Natural killer cell (primary cell): Measurements from ENCODE around the gene QDPR. TPM values are rescaled to one million over a fixed set of nuclear protein-coding genes. Genes with fewer than 3 reads are reported as not detected.

Experiments used
- ATAC-seq, 3 donors: fragments of 150-1000 bp in 2 of 3; fragments of 200-7000 bp in 1 of 3; cut with Tn5 transposase; 1 replicate in 1 of 3; 2 replicates in 2 of 3; pipeline ENCODE4 v1.10.0; 2021; ENCODE audit warnings: mild to moderate bottlenecking in 2 of 3, moderate library complexity in 2 of 3
- DNase-seq, 2 donors: peaks; one replicate each; pipeline versions ENCODE4 v3.0.0 to v3.0.0-alpha.2; 2013 to 2021; ENCODE audit warnings: mixed read lengths in 1 of 2
- H3K27ac ChIP-seq: one replicate; pipeline ENCODE4 v1.5.1; 2013; ENCODE audit warnings: mild to moderate bottlenecking, low read length
- H3K27me3 ChIP-seq: one replicate; pipeline ENCODE4 v1.6.1; 2013; ENCODE audit warnings: low read length; ENCODE audit not compliant: control insufficient read depth, insufficient read depth
- H3K36me3 ChIP-seq: one replicate; pipeline ENCODE4 v1.6.1; 2013; ENCODE audit warnings: low read length; ENCODE audit not compliant: control insufficient read depth, insufficient read depth
- H3K4me1 ChIP-seq: one replicate; pipeline ENCODE4 v1.6.1; 2013; ENCODE audit warnings: low read length; ENCODE audit not compliant: control insufficient read depth, insufficient read depth
- H3K4me3 ChIP-seq: one replicate; pipeline ENCODE4 v1.5.1; 2013; ENCODE audit warnings: low read length
- H3K9me3 ChIP-seq: one replicate; pipeline ENCODE4 v1.6.1; 2013; ENCODE audit warnings: low read length; ENCODE audit not compliant: control insufficient read depth, insufficient read depth
- H3K27ac Mint-ChIP-seq, 2 donors: one replicate each; pipeline ENCODE4 v1.8.0; 2022; ENCODE audit warnings: mild to moderate bottlenecking in 2 of 2, mixed read lengths in 2 of 2, moderate library complexity in 1 of 2
- H3K27me3 Mint-ChIP-seq, 2 donors: one replicate each; pipeline ENCODE4 v1.8.0; 2022; ENCODE audit warnings: low read depth in 2 of 2, mixed read lengths in 2 of 2
- H3K36me3 Mint-ChIP-seq: one replicate; pipeline ENCODE4 v1.8.0; 2022; ENCODE audit warnings: mixed read lengths
- H3K4me1 Mint-ChIP-seq, 2 donors: one replicate each; pipeline ENCODE4 v1.8.0; 2022; ENCODE audit warnings: mixed read lengths in 2 of 2
- H3K4me3 Mint-ChIP-seq: one replicate; pipeline ENCODE4 v1.8.0; 2022; ENCODE audit warnings: mild to moderate bottlenecking, moderate library complexity, mixed read lengths
- H3K9me3 Mint-ChIP-seq, 2 donors: one replicate each; pipeline ENCODE4 v1.8.0; 2022; ENCODE audit warnings: mixed read lengths in 2 of 2
- WGBS: methylation state at CpG from one replicate; pipeline ENCODE4 v1.1.7; 2013; ENCODE audit warnings: missing lambda C conversion rate; ENCODE audit not compliant: insufficient coverage; 5-methylcytosine and 5-hydroxymethylcytosine counted together
- intact Hi-C: fragments of 100-400 bp; cut with micrococcal nuclease; formaldehyde crosslinking; loops from one replicate; pipeline ENCODE4 v1.14.2; 2022
- total RNA-seq, 4 donors: library from RNA; stranded (reverse); fragments of 120-200 nt in 1 of 4; gene quantifications; one replicate each; pipeline versions ENCODE4 v1.2.3 to v1.2.4, GENCODE V29; 2013 to 2022
- TF ChIP-seq, protein P1 (sequence below): fragments of 200-600 bp; IDR thresholded peaks from one replicate; pipeline ENCODE4 v1.8.0; 2022; ENCODE audit warnings: antibody characterized with exemption

Gene QDPR
- total RNA-seq, 3 donors from 2014 or later (not counting 1 experiment from before 2014, with no cell fraction given), result 8.8 to 13.2 (median 12.4) TPM

- Histone ChIP-seq H3K4me1 (no peaks in the 10 kb centered on the region), H3K36me3 (peaks cover 17% of the 10 kb centered on the region), H3K27ac (no peak overlapping the region), H3K4me3 (no peak overlapping the region), H3K9me3 (no peaks in the 10 kb centered on the region), H3K27me3 (no peaks in the 10 kb centered on the region)
- WGBS, result 96% methylated on average over 15 of the region's 15 CpGs
- TF ChIP-seq, protein P1, sequence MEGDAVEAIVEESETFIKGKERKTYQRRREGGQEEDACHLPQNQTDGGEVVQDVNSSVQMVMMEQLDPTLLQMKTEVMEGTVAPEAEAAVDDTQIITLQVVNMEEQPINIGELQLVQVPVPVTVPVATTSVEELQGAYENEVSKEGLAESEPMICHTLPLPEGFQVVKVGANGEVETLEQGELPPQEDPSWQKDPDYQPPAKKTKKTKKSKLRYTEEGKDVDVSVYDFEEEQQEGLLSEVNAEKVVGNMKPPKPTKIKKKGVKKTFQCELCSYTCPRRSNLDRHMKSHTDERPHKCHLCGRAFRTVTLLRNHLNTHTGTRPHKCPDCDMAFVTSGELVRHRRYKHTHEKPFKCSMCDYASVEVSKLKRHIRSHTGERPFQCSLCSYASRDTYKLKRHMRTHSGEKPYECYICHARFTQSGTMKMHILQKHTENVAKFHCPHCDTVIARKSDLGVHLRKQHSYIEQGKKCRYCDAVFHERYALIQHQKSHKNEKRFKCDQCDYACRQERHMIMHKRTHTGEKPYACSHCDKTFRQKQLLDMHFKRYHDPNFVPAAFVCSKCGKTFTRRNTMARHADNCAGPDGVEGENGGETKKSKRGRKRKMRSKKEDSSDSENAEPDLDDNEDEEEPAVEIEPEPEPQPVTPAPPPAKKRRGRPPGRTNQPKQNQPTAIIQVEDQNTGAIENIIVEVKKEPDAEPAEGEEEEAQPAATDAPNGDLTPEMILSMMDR, result no peak
- H3K27ac Mint-ChIP-seq, result no peak overlapping the region
- no peak overlapping the region for H3K4me3 Mint-ChIP-seq
- H3K9me3 Mint-ChIP-seq, result no peaks in the 10 kb centered on the region
- intact Hi-C loops, result no loop called here
- ATAC-seq (no peak), DNase-seq (no peak)
- no peaks in the 10 kb centered on the region for H3K27me3 Mint-ChIP-seq
- peaks cover 14% of the 10 kb centered on the region for H3K36me3 Mint-ChIP-seq
- peaks cover 0 to 5% of the 10 kb centered on the region in 2 donors for H3K4me1 Mint-ChIP-seq
These were observed 19.7 kb downstream of the QDPR start for GRCh38 chr4:17492058-17492741.

DNA sequence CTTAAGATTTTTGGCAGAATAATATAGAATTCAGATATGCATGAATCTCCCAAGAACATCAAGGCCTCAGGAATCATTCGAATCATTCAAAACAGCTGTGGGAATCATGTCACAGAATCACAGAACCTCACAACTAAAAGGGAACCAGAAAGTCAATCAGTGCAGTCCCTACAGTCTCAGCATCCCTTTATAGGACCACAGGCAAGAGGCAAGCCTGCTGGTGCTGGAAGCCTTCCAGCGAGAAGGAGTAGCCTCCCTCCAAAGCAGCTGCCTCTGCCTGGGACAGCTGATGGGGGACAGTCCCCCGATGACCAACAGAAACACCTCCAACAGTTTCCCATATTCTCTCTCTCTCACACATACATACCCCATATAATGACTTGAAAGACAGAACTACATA lies 20.7 kb downstream of the QDPR start:
- intact Hi-C loops, result no loop called here

DNA sequence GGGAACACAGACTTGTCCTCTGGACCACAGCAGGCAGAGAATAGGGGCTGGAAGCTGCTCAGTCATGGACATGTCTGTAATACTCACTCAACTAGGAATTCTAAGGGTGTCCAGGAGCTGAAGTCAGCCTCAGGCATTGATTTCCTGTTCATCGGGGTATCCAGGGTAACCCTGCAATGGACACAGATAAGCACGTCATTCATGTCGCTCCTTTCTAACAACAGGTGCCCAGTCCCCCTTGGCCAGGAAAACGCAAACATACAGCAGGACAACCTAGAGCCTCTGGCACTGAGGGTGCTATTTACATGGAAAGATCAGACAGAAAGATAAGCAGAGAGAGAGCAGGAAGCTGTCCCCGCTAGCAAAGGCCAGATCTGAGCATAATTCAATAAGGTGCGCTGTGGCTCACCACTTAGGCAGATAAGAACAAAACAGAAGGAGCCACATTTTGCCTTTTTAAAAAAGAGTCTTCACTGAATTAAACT lies 21.3 kb downstream of the QDPR start:
- intact Hi-C loops, result no loop called here
- ATAC-seq (no peak), DNase-seq (no peak)
- H3K36me3 ChIP-seq, result peaks cover 20% of the 10 kb centered on the region
- H3K4me1 ChIP-seq, result no peaks in the 10 kb centered on the region
- H3K36me3 Mint-ChIP-seq, result peaks cover 14% of the 10 kb centered on the region
- no peak overlapping the region for H3K27ac ChIP-seq
- H3K27me3 ChIP-seq, result no peaks in the 10 kb centered on the region
- H3K9me3 ChIP-seq, result no peaks in the 10 kb centered on the region
- H3K4me3 Mint-ChIP-seq, result no peak overlapping the region
- peaks cover 0 to 5% of the 10 kb centered on the region in 2 donors for H3K4me1 Mint-ChIP-seq
- no peak overlapping the region for H3K4me3 ChIP-seq
- WGBS, result 88% methylated on average over 6 of the region's 6 CpGs
- H3K9me3 Mint-ChIP-seq, result no peaks in the 10 kb centered on the region
- no peak overlapping the region for H3K27ac Mint-ChIP-seq
- no peaks in the 10 kb centered on the region for H3K27me3 Mint-ChIP-seq
- TF ChIP-seq, protein P1, result no peak

More for the DNA sequence above, 20.7 kb downstream of the QDPR start:
- DNase-seq (no peak), ATAC-seq (no peak)
- Histone ChIP-seq H3K4me3 (no peak overlapping the region), H3K27ac (no peak overlapping the region), H3K27me3 (no peaks in the 10 kb centered on the region), H3K4me1 (no peaks in the 10 kb centered on the region), H3K9me3 (no peaks in the 10 kb centered on the region), H3K36me3 (peaks cover 20% of the 10 kb centered on the region)
- Mint-ChIP-seq H3K9me3 (no peaks in the 10 kb centered on the region), H3K36me3 (peaks cover 14% of the 10 kb centered on the region), H3K27ac (no peak overlapping the region), H3K27me3 (no peaks in the 10 kb centered on the region), H3K4me1 (peaks cover 0 to 5% of the 10 kb centered on the region in 2 donors), H3K4me3 (no peak overlapping the region)
- 91% methylated on average over 3 of the region's 3 CpGs for WGBS
- TF ChIP-seq, protein P1, result no peak

GRCh38 chr4:17489721-17490120 lies 22.2 kb downstream of the QDPR start:
- Mint-ChIP-seq H3K9me3 (no peaks in the 10 kb centered on the region), H3K36me3 (peaks cover 14% of the 10 kb centered on the region), H3K4me3 (no peak overlapping the region), H3K27me3 (no peaks in the 10 kb centered on the region), H3K4me1 (peaks cover 0 to 5% of the 10 kb centered on the region in 2 donors), H3K27ac (no peak overlapping the region)
- intact Hi-C loops, result no loop called here
- H3K36me3 ChIP-seq, result peaks cover 18% of the 10 kb centered on the region
- 84% methylated on average over 8 of the region's 8 CpGs for WGBS
- H3K9me3 ChIP-seq, result no peaks in the 10 kb centered on the region
- TF ChIP-seq, protein P1, result no peak
- no peaks in the 10 kb centered on the region for H3K4me1 ChIP-seq
- no peak overlapping the region for H3K4me3 ChIP-seq
- no peak for ATAC-seq
- H3K27ac ChIP-seq, result no peak overlapping the region
- no peaks in the 10 kb centered on the region for H3K27me3 ChIP-seq
- DNase-seq, result no peak
